MM.1S (cell line): ENCODE results near the gene MUCL1.

Source experiments
- CTCF ChIP-seq: fragments of 300-600 bp; sonication (generic); IDR thresholded peaks from 2 replicates; pipeline ENCODE4 v1.5.1; 2016; ENCODE audit warnings: antibody characterized with exemption, low read length, mixed read lengths
- EZH2 ChIP-seq: fragments of 300-600 bp; sonication (generic); optimal IDR thresholded peaks from 2 replicates; pipeline ENCODE3; 2017; ENCODE audit warnings: low read depth, mild to moderate bottlenecking, antibody characterized with exemption, low read length, mixed read lengths

GRCh38 chr12:54865683-54866324 lies 11.5 kb downstream of the MUCL1 start:
- TF ChIP-seq CTCF (no peak), EZH2 (no peak)
